Measurements from ENCODE around the gene RNASE13.

RNASE13 gene

DNA sequence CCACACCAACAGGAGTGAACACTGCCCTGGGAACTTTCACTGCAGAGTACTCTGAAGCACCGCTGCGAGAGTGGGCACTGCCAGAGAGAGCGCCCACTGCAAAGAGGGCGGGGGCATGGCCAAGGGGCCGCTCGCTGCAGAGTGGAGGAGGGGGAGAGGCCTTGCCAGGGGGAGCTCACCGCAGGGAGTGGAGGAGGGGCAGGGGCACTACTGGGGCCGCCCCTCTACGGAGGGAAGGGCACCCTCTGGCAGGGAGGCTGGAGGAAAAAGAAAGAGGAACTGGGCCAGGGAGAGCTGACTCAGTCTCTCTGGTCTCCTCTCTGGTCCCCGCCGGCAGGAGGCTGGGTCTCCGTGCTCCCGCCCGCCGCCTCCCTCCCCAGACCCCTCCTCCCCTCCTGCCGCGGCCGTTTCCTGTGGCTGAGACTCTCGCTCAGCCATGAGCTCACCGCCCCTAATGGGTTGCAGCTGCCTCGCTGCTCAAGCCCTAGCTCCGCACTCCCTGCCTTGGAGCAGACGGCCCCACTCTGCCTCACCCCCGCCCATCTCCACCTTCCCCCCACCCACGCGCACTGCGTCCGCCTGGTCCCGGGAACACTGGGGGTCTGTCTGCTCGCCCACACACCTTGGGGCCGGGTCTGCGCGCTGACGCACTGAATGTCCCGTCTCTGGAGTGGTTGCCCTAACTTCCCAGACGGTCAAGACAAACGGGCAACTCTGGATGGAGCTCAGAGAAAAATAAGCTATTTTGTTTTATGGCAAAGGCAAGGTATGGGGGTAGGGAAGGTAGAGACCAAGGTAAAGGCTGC is 36.8 kb upstream of the RNASE13 start:
- POLR2A ChIA-PET: interaction anchor here (1.2 kb wide), 1 partner anchor 30 kb away, joined by 4 read pairs; the partner anchor contains the start of gene TMEM253
- DNase-seq (ENCODE audit: extremely low spot score): peak; percentile 88
- CTCF ChIA-PET: interaction anchor here (0.8 to 6.6 kb wide), 19 partner anchors 9 to 439 kb away, joined by 3 to 80 read pairs (median 6); partner anchors contain the start of genes TMEM253 and ZNF219
- TF ChIP-seq, protein P1, sequence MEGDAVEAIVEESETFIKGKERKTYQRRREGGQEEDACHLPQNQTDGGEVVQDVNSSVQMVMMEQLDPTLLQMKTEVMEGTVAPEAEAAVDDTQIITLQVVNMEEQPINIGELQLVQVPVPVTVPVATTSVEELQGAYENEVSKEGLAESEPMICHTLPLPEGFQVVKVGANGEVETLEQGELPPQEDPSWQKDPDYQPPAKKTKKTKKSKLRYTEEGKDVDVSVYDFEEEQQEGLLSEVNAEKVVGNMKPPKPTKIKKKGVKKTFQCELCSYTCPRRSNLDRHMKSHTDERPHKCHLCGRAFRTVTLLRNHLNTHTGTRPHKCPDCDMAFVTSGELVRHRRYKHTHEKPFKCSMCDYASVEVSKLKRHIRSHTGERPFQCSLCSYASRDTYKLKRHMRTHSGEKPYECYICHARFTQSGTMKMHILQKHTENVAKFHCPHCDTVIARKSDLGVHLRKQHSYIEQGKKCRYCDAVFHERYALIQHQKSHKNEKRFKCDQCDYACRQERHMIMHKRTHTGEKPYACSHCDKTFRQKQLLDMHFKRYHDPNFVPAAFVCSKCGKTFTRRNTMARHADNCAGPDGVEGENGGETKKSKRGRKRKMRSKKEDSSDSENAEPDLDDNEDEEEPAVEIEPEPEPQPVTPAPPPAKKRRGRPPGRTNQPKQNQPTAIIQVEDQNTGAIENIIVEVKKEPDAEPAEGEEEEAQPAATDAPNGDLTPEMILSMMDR (IDR thresholded peaks at IDR 0.05; ENCODE audit: control extremely low read depth, extremely low read depth, low read depth, missing control alignments): no peak

DNA sequence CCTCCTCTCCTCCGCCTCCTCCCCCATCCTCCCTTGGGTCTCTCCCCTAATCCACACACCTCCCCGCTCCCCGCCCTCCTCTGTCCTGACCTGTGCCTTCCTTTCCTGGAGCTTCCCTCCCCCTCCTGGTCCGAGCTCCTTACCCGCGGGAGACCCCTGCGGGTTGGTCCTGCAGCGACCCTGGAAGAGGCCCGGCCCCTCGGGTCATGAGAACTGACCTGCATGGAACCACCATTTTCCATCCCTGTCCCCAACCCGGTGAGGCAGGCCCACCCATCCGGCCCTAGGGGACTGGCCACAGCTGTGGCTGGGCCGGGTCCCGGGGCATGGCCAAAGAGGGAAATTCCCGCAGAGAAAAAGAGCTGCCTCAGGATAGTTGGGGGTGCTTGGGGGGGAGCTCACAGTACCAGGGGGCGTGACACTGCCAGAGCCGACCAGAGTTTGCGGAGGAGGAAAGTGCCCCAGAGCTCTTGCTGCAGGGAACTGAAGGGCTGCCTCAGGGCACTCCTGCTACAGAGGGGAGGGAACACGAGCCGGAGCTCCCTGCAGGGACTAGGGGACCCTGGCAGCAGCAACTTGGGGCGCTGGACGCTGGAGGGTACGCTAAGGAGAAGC is 36.1 kb upstream of the RNASE13 start:
- POLR2A ChIA-PET: interaction anchor here (1.2 kb wide), 1 partner anchor 31 kb away, joined by 4 read pairs; the partner anchor contains the start of gene TMEM253
- DNase-seq (ENCODE audit: extremely low spot score): peak; percentile 50
- TF ChIP-seq, protein P1 (IDR thresholded peaks at IDR 0.05; ENCODE audit: control extremely low read depth, extremely low read depth, low read depth, missing control alignments): no peak
- CTCF ChIA-PET: interaction anchor here (1.0 to 6.6 kb wide), 19 partner anchors 8 to 438 kb away, joined by 3 to 80 read pairs (median 6); partner anchors contain the start of genes TMEM253 and ZNF219

GRCh38 chr14:21070083-21070609 is 35.5 kb upstream of the RNASE13 start, which contains the start of gene ARHGEF40:
Gene ARHGEF40, plus strand, starts transcription at chr14:21070304. Its CDS starts 93 bp downstream, at chr14:21070397.
- DNase-seq (ENCODE audit: extremely low spot score): peak; percentile 48
- ChIA-PET POLR2A (interaction anchor here (1.2 kb wide), 1 partner anchor 31 kb away, joined by 4 read pairs; the partner anchor contains the start of gene TMEM253), CTCF (interaction anchor here (1.0 to 6.6 kb wide), 16 partner anchors 12 to 438 kb away, joined by 3 to 80 read pairs (median 8); partner anchors contain the start of genes TMEM253 and ZNF219)
- TF ChIP-seq, protein P1 (IDR thresholded peaks at IDR 0.05; ENCODE audit: control extremely low read depth, extremely low read depth, low read depth, missing control alignments): no peak

DNA sequence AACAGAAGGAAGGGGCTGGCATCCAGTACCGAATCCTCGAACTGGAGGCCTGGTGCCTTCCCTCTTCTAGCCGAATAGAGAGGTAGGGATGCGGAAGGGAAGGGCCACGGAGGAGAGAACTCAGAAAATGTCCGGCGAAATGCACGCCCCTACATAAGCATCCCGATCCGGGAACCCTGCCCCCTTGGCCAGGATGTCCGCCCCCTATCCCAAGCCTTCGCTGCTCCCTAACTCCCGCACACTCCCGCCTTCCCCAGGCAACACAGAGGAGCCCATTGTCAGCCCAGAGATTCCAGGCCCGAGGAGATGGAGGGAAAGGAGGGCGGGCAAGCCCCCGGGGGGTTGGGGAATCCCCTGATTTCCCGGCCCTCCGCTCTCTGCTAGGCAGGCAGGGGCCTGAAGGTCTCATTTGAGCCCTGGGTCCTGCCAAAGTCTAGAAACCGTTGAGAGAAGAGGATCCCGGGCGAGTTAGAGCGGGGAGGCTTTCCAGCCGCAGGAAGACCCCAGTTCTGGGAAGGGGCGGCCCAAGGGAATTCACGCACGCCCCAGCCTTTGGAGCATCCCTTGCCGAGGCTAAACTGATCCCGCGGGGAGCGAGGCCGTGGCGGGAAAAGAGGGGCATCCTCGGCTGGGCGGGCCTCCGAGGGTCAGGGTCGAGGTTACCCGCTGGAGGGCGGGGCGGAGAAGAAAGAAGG is 34.9 kb upstream of the RNASE13 start:
- ChIA-PET POLR2A (no interaction called here), CTCF (interaction anchor here (1.4 to 6.6 kb wide), 17 partner anchors 11 to 99 kb away, joined by 3 to 130 read pairs (median 19); partner anchors contain the start of genes RNASE8, TMEM253 and ZNF219)
- TF ChIP-seq, protein P1 (IDR thresholded peaks at IDR 0.05; ENCODE audit: control extremely low read depth, extremely low read depth, low read depth, missing control alignments): no peak
- DNase-seq (ENCODE audit: extremely low spot score): no peak

DNA sequence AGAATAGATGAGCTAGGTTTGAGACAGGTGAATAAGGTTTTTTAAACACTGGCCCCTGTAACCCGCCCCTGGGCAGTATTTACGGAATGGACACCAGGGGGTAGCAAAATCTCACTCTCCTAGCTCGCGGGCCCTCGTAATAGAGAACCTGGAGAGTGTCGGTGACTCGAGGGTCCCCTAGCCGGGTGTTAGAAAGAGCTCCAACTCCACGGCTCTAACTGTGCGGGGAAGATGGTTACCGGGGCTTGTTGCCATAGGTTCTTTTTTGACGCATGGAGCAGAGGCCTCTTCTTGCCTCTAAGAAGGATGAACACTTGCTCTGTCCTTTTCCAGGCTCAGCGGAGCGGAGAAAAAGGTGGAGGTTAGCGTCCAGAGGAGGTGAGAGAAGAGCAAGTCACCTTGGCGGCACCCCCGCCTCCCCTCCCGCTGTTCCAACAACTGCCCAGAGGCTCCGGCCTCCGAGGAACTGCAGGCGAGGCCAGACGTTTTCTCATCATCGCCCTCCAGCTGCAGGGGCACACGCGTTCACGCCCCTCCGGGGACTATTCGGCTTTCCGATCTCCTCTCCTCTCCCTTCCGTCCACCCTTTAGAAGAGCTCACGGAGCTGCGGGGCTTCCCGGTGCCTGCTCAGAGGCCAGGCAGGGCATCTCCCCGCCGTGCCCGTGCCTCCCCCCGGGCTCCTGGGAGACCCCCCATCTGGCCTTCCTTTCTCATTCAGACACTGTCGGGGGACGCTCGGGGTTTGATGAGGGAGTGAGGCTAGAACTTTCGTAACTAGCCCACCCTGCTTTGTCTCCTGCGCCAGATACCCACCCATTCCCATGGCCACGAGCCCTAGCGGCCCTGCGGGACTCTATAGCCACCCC is 34.1 kb upstream of the RNASE13 start:
- CTCF ChIA-PET: interaction anchor here (1.2 to 4.7 kb wide), 17 partner anchors 9 to 98 kb away, joined by 3 to 130 read pairs (median 10); partner anchors contain the start of genes RNASE8, TMEM253 and ZNF219
- peak; percentile 61 for DNase-seq (ENCODE audit: extremely low spot score)
- POLR2A ChIA-PET: no interaction called here
- TF ChIP-seq, protein P1 (IDR thresholded peaks at IDR 0.05; ENCODE audit: control extremely low read depth, extremely low read depth, low read depth, missing control alignments): peak; percentile 71

Data from GM10248 (cell line).